ENCODE measurements around the gene PUSL1.

The PUSL1 gene

DNA sequence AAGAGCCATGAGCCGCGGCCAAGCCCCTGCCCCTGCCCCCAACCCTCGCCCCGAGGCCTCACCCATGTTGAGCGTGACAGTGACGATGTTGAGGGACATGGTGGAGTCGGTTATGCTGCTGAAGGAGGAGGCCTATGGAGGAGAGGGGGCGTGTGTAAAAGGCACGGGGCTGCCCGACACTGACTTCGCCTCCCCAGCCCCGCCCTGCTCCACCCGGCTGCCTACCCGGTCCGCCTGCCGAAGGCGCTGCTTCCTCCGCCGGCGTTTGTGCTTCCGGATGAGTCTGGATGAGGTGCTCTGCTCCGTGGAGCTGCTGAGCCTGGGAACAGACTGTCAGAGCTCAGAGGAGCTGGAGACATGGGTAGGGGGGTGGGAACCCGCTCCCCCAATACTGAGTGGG lies 31.8 kb downstream of the PUSL1 start:
- no peak overlapping the region for H2AFZ ChIP-seq
- no peaks in the 10 kb centered on the region for H3K27me3 ChIP-seq (ENCODE audit: control insufficient read depth, insufficient read depth, low read length)
- no peak overlapping the region for H3K4me3 ChIP-seq (ENCODE audit: low read depth, low read length)
- H3K36me3 ChIP-seq (ENCODE audit: control insufficient read depth, insufficient read depth, low read length) = no peaks in the 10 kb centered on the region
- peaks cover 5% of the 10 kb centered on the region for H3K79me2 ChIP-seq
- TF ChIP-seq, protein P1, sequence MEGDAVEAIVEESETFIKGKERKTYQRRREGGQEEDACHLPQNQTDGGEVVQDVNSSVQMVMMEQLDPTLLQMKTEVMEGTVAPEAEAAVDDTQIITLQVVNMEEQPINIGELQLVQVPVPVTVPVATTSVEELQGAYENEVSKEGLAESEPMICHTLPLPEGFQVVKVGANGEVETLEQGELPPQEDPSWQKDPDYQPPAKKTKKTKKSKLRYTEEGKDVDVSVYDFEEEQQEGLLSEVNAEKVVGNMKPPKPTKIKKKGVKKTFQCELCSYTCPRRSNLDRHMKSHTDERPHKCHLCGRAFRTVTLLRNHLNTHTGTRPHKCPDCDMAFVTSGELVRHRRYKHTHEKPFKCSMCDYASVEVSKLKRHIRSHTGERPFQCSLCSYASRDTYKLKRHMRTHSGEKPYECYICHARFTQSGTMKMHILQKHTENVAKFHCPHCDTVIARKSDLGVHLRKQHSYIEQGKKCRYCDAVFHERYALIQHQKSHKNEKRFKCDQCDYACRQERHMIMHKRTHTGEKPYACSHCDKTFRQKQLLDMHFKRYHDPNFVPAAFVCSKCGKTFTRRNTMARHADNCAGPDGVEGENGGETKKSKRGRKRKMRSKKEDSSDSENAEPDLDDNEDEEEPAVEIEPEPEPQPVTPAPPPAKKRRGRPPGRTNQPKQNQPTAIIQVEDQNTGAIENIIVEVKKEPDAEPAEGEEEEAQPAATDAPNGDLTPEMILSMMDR (IDR thresholded peaks at IDR 0.05) = no peak
- H3K4me2 ChIP-seq (ENCODE audit: low read length) = no peak overlapping the region
- no peak overlapping the region for H3K9ac ChIP-seq
- no peak overlapping the region for H3K27ac ChIP-seq
- H3K9me3 ChIP-seq (ENCODE audit: control insufficient read depth, low read length) = no peaks in the 10 kb centered on the region
- H3K4me1 ChIP-seq = no peaks in the 10 kb centered on the region

DNA sequence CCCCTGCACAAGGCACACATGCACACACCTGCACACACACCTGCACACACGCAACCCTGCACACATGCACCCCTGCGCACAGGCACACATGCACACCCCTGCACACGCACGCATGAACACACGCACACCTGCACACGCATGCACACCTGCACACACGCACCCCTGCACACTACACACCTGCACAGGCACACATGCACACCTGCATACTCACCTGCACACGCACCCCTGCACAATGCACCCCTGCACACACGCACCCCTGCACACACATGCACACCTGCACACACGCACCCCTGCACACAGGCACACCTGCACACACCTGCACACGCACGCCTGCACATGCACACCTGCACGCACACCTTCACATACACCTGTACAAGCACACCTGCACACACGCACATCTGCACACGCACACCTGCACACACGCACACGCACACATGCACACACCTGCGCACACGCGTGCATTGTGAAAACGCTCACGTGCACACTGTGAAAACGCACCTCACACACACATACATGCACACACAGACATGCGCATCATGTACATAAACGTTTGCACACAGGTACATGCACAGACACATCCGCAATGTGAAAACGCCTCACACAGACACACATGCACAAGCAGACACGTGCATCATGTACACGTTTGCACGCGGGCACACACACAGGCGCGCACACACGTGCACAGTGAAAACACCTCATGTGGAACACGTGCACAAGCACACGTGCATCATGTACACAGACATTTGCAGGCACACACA lies 32.6 kb downstream of the PUSL1 start:
- no peaks in the 10 kb centered on the region for H3K27me3 ChIP-seq (ENCODE audit: control insufficient read depth, insufficient read depth, low read length)
- no peak overlapping the region for H3K4me3 ChIP-seq (ENCODE audit: low read depth, low read length)
- no peak overlapping the region for H3K4me2 ChIP-seq (ENCODE audit: low read length)
- TF ChIP-seq, protein P1 (IDR thresholded peaks at IDR 0.05) = no peak
- no peaks in the 10 kb centered on the region for H3K4me1 ChIP-seq
- no peaks in the 10 kb centered on the region for H3K36me3 ChIP-seq (ENCODE audit: control insufficient read depth, insufficient read depth, low read length)
- H2AFZ ChIP-seq = no peak overlapping the region
- H3K9me3 ChIP-seq (ENCODE audit: control insufficient read depth, low read length) = no peaks in the 10 kb centered on the region
- H3K79me2 ChIP-seq = peaks cover 8% of the 10 kb centered on the region
- no peak overlapping the region for H3K27ac ChIP-seq
- H3K9ac ChIP-seq = no peak overlapping the region

DNA sequence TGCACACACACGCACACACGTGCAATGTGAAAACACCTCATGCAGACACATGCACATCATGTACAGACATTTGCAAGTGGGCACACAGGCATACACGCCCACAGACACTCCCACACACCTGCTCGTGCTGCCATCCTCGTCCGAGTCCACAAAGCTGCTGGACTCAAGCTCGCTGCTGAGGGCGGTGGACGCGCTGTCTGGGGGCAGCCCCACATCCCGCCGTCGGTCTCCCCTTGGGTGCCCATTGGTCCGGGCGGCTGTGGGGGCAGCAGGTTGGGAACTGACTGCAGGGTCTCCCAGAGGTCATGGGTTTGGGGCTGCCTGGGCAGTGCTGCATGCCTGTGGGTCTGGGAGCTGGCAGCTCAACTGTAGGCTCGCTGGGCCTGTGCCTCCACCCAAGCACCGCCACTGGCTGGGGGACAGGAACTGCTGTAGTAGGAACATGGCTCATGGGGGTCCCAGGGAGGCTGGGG lies 33.2 kb downstream of the PUSL1 start:
- Histone ChIP-seq H3K36me3 (ENCODE audit: control insufficient read depth, insufficient read depth, low read length) (no peaks in the 10 kb centered on the region), H3K4me1 (no peaks in the 10 kb centered on the region), H3K4me3 (ENCODE audit: low read depth, low read length) (no peak overlapping the region), H3K79me2 (peaks cover 14% of the 10 kb centered on the region), H3K27me3 (ENCODE audit: control insufficient read depth, insufficient read depth, low read length) (no peaks in the 10 kb centered on the region), H3K4me2 (ENCODE audit: low read length) (no peak overlapping the region), H3K9me3 (ENCODE audit: control insufficient read depth, low read length) (no peaks in the 10 kb centered on the region), H3K27ac (no peak overlapping the region), H3K9ac (no peak overlapping the region), H2AFZ (no peak overlapping the region)
- TF ChIP-seq, protein P1 (IDR thresholded peaks at IDR 0.05) = no peak

DNA sequence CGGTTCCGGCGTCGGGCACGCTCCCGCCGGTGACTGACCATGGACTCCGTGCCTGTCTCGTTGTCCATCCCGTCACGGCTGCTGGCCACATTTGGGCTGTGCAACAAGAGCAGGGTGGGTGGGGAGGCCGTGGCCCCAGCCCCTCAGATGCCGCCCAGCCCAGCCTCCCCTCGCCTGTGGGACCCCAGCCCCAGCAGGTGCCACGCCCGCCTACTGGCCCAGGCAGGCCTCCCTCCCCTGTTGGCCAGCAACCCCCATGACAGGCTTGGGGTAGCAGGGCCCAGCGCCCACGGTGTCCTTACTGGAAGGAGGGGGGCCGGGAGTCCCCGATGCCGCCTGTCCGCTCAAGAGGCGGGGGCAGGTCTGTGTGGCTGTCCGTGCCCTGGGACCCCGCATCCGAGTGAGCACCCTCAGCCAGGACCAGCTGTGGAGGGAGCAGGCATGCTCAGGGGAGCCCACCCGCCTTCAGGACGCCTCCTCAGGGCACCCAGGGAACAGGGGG lies 33.7 kb downstream of the PUSL1 start:
- no peak overlapping the region for H3K9ac ChIP-seq
- H2AFZ ChIP-seq = no peak overlapping the region
- H3K79me2 ChIP-seq = peaks cover 17% of the 10 kb centered on the region
- H3K4me2 ChIP-seq (ENCODE audit: low read length) = no peak overlapping the region
- H3K4me3 ChIP-seq (ENCODE audit: low read depth, low read length) = no peak overlapping the region
- no peaks in the 10 kb centered on the region for H3K36me3 ChIP-seq (ENCODE audit: control insufficient read depth, insufficient read depth, low read length)
- no peak overlapping the region for H3K27ac ChIP-seq
- H3K4me1 ChIP-seq = no peaks in the 10 kb centered on the region
- no peaks in the 10 kb centered on the region for H3K27me3 ChIP-seq (ENCODE audit: control insufficient read depth, insufficient read depth, low read length)
- TF ChIP-seq, protein P1 (IDR thresholded peaks at IDR 0.05) = no peak
- no peaks in the 10 kb centered on the region for H3K9me3 ChIP-seq (ENCODE audit: control insufficient read depth, low read length)

All from parathyroid adenoma (tissue), 2 donors.